ENCODE results near the gene SYNPR. TPM values are rescaled to one million over a fixed set of nuclear protein-coding genes. Genes with fewer than 3 reads are reported as not detected.
"Not testable (repeated sequence)": the region's sequence is repeated elsewhere in the genome, so short reads cannot be mapped to it uniquely, and the experiment has no call there.

SYNPR gene
- polyA plus RNA-seq, 1 donor from 2014 or later, result 2.0 TPM

GRCh38 chr3:63255819-63256218, 22.3 kb upstream of the SYNPR start:
- H3K4me3 ChIP-seq (ENCODE audit: low read length); H2AFZ ChIP-seq (ENCODE audit: low read depth, low read length); H3K27ac ChIP-seq (ENCODE audit: low read length): not testable (repeated sequence)

GRCh38 chr3:63264716-63265115, 13.4 kb upstream of the SYNPR start:
- Histone ChIP-seq H4K20me1 (ENCODE audit: insufficient read depth) (no peaks in the 10 kb centered on the region), H3K9me3 (ENCODE audit: low read length) (no peaks in the 10 kb centered on the region), H3K4me3 (ENCODE audit: low read length) (no peak overlapping the region), H2AFZ (ENCODE audit: low read depth, low read length) (no peak overlapping the region), H3K9me2 (ENCODE audit: insufficient read depth, low read length) (no peaks in the 10 kb centered on the region), H3K9ac (ENCODE audit: low read length) (no peak overlapping the region), H3K4me2 (ENCODE audit: low read length) (no peak overlapping the region), H3K27me3 (ENCODE audit: insufficient read depth, low read depth, low read length) (no peaks in the 10 kb centered on the region), H3K79me2 (replicated peaks; ENCODE audit: insufficient read depth, low read length) (no peaks in the 10 kb centered on the region), H3K36me3 (ENCODE audit: insufficient read depth, low read length) (no peaks in the 10 kb centered on the region), H3K27ac (ENCODE audit: low read length) (no peak overlapping the region), H3F3A (ENCODE audit: insufficient read depth, low read length, poor library complexity, severe bottlenecking) (no peaks in the 10 kb centered on the region)
- TF ChIP-seq REST (IDR thresholded peaks at IDR 0.05; ENCODE audit: borderline replicate concordance) (no peak), MXI1 (conservative IDR thresholded peaks at IDR 0.05; ENCODE audit: poor library complexity, severe bottlenecking) (no peak), CTCF (IDR thresholded peaks at IDR 0.05; ENCODE audit: poor library complexity, severe bottlenecking) (no peak), EP300 (conservative IDR thresholded peaks at IDR 0.05; ENCODE audit: poor library complexity, severe bottlenecking) (no peak)

More at GRCh38 chr3:63255819-63256218, 22.3 kb upstream of the SYNPR start:
- H3K79me2 ChIP-seq (replicated peaks; ENCODE audit: insufficient read depth, low read length); H3K9me3 ChIP-seq (ENCODE audit: low read length); H3K4me2 ChIP-seq (ENCODE audit: low read length); H4K20me1 ChIP-seq (ENCODE audit: insufficient read depth); H3F3A ChIP-seq (ENCODE audit: insufficient read depth, low read length, poor library complexity, severe bottlenecking); H3K9ac ChIP-seq (ENCODE audit: low read length); H3K27me3 ChIP-seq (ENCODE audit: insufficient read depth, low read depth, low read length); H3K36me3 ChIP-seq (ENCODE audit: insufficient read depth, low read length); H3K9me2 ChIP-seq (ENCODE audit: insufficient read depth, low read length): not testable (repeated sequence)

GRCh38 chr3:63274359-63274758, 3.7 kb upstream of the SYNPR start:
- Histone ChIP-seq H3K4me3 (ENCODE audit: low read length) (no peak overlapping the region), H3K27me3 (ENCODE audit: insufficient read depth, low read depth, low read length) (peaks cover 25% of the 10 kb centered on the region), H2AFZ (ENCODE audit: low read depth, low read length) (no peak overlapping the region), H3K27ac (ENCODE audit: low read length) (no peak overlapping the region), H3K4me2 (ENCODE audit: low read length) (no peak overlapping the region), H4K20me1 (ENCODE audit: insufficient read depth) (no peaks in the 10 kb centered on the region), H3K9ac (ENCODE audit: low read length) (no peak overlapping the region), H3K9me3 (ENCODE audit: low read length) (no peaks in the 10 kb centered on the region), H3K9me2 (ENCODE audit: insufficient read depth, low read length) (no peaks in the 10 kb centered on the region), H3F3A (ENCODE audit: insufficient read depth, low read length, poor library complexity, severe bottlenecking) (no peaks in the 10 kb centered on the region), H3K36me3 (ENCODE audit: insufficient read depth, low read length) (no peaks in the 10 kb centered on the region), H3K79me2 (replicated peaks; ENCODE audit: insufficient read depth, low read length) (no peaks in the 10 kb centered on the region)
- TF ChIP-seq POLR2AphosphoS5 (IDR thresholded peaks at IDR 0.05) (no peak), EZH2 (IDR thresholded peaks at IDR 0.05; ENCODE audit: borderline replicate concordance, insufficient read depth, low read length, poor library complexity, severe bottlenecking) (no peak), CTCF (IDR thresholded peaks at IDR 0.05; ENCODE audit: poor library complexity, severe bottlenecking) (no peak), RAD21 (conservative IDR thresholded peaks at IDR 0.05) (no peak), EP300 (conservative IDR thresholded peaks at IDR 0.05; ENCODE audit: poor library complexity, severe bottlenecking) (no peak)
